Measurements from ENCODE around the gene PRPF19.

DNA sequence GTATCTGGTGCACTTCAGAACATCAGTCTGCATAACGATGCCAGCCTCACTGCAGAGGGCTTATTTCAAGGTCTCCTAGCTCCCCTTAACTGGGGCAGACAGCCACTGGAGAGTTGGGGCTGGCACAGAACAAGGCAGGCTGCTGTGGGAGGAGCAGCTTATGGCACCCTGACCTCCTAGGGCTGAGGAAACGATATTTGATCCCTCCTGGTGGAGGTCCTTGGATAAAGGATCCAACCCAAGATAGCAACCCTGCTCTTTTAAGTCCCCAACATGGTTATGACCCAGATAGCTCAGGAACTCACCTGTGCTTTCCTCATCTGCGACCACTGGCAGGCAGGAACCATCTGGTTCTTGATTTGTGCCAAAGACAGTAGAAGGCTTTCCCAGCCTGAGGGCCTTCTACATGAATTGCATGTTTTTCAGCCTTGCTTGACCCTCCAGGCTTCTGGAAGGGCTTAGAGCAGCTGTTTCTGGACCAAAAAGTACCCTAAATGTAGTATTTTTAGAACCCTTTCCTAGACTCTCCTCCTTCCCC is 10.4 kb upstream of the PRPF19 start:
- TF ChIP-seq, protein P1, sequence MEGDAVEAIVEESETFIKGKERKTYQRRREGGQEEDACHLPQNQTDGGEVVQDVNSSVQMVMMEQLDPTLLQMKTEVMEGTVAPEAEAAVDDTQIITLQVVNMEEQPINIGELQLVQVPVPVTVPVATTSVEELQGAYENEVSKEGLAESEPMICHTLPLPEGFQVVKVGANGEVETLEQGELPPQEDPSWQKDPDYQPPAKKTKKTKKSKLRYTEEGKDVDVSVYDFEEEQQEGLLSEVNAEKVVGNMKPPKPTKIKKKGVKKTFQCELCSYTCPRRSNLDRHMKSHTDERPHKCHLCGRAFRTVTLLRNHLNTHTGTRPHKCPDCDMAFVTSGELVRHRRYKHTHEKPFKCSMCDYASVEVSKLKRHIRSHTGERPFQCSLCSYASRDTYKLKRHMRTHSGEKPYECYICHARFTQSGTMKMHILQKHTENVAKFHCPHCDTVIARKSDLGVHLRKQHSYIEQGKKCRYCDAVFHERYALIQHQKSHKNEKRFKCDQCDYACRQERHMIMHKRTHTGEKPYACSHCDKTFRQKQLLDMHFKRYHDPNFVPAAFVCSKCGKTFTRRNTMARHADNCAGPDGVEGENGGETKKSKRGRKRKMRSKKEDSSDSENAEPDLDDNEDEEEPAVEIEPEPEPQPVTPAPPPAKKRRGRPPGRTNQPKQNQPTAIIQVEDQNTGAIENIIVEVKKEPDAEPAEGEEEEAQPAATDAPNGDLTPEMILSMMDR (IDR thresholded peaks at IDR 0.05; ENCODE audit: borderline replicate concordance, extremely low read depth, low read length, poor library complexity, severe bottlenecking) = no peak
- no peak for TF ChIP-seq EZH2 (IDR thresholded peaks at IDR 0.05; ENCODE audit: borderline replicate concordance, low read depth, low read length, severe bottlenecking)

All from DND-41 (cell line).